K562 (cell line): ENCODE measurements around the gene ACOT13. TPM values are rescaled to one million over a fixed set of nuclear protein-coding genes. Genes with fewer than 3 reads are reported as not detected.
A peak's percentile ranks its signal among the peaks of the same experiment; 100 is the strongest.

Source experiments
- CHD1 ChIP-seq: fragments of 200-600 bp; sonication (generic); IDR thresholded peaks from one replicate; pipeline ENCODE4 v1.6.1; 2012; ENCODE audit warnings: mild to moderate bottlenecking, moderate library complexity, low read length, inconsistent platforms
- CHD4 ChIP-seq: fragments of 200-600 bp; sonication (generic); IDR thresholded peaks from 3 replicates; pipeline ENCODE4 v1.6.1; 2012; ENCODE audit warnings: low read depth, mild to moderate bottlenecking, mixed read lengths, low read length, inconsistent platforms; ENCODE audit not compliant: insufficient read depth, insufficient replicate concordance, poor library complexity, severe bottlenecking
- COPS2 ChIP-seq: fragments of 450-650 bp; conservative IDR thresholded peaks from 2 replicates; pipeline ENCODE4 v1.6.1; 2016; ENCODE audit warnings: mild to moderate bottlenecking, moderate library complexity
- GTF2E2 ChIP-seq: fragments of 200-800 bp; sonication (Bioruptor generic); IDR thresholded peaks from 2 replicates; pipeline ENCODE4 v1.6.1; 2016; ENCODE audit warnings: missing genetic modification characterization, missing compliant biosample characterization
- KDM2B ChIP-seq: fragments of 250-450 bp; sonication (Bioruptor Pico); IDR thresholded peaks from 2 replicates; pipeline ENCODE4 v1.8.0; 2021; ENCODE audit warnings: mild to moderate bottlenecking, moderate library complexity
- MTA3 ChIP-seq: fragments of 450-650 bp; formaldehyde crosslinking; IDR thresholded peaks from 2 replicates; pipeline ENCODE4 v1.6.1; 2017; ENCODE audit warnings: mild to moderate bottlenecking, borderline replicate concordance
- NFIX ChIP-seq: fragments of 250-450 bp; sonication (Bioruptor Pico); IDR thresholded peaks from 2 replicates; pipeline ENCODE4 v1.4.0; 2020; ENCODE audit warnings: low read depth, mild to moderate bottlenecking, moderate library complexity
- POLR2G ChIP-seq: fragments of 200-400 bp; formaldehyde crosslinking; IDR thresholded peaks from 2 replicates; pipeline ENCODE4 v1.6.1; 2017; ENCODE audit warnings: low read depth, mild to moderate bottlenecking, antibody characterized with exemption, low read length, moderate library complexity
- TRIM25 ChIP-seq: fragments of 450-650 bp; IDR thresholded peaks from 2 replicates; pipeline ENCODE4 v1.7.0; 2016; ENCODE audit warnings: borderline replicate concordance
- ZBTB33 ChIP-seq: sonication (generic); formaldehyde crosslinking; IDR thresholded peaks from 2 replicates; pipeline ENCODE4 v1.8.1; 2023; ENCODE audit warnings: mild to moderate bottlenecking, missing genetic modification reagents
- ZBTB7A ChIP-seq: IDR thresholded peaks from 2 replicates; pipeline ENCODE4 v1.6.1; 2011; ENCODE audit warnings: low read depth, mild to moderate bottlenecking, low read length, moderate library complexity, borderline replicate concordance; ENCODE audit not compliant: control insufficient read depth
- ZEB2 ChIP-seq: fragments of 450-650 bp; IDR thresholded peaks from 2 replicates; pipeline ENCODE4 v1.6.1; 2016
- ZNF133 ChIP-seq: fragments of 250-450 bp; sonication (Bioruptor Pico); IDR thresholded peaks from 2 replicates; pipeline ENCODE4 v1.4.0; 2020; ENCODE audit warnings: mild to moderate bottlenecking
- polyA plus RNA-seq, 8 experiments: library from polyadenylated mRNA; depleted of rRNA in 4 of 8; stranded (reverse) in 5 of 8; unstranded in 3 of 8; fragments of >200 nt; fragmentation: Nextera tagmentation in 2 of 8; fragmentation: Illumina TruSeq in 1 of 8; extraction: Ambion mirVana in 2 of 8; extraction: Trizol in 1 of 8; gene quantifications; 2 replicates each; pipeline versions ENCODE4 v1.2.1 to v1.2.3, GENCODE V29; 2011 to 2014; ENCODE audit warnings: inconsistent platforms in 1 of 8, missing spikeins in 1 of 8
- total RNA-seq, 7 experiments: library from RNA; depleted of rRNA in 6 of 7; stranded (reverse); fragments of >200 nt in 6 of 7; fragmentation: Illumina TruSeq in 2 of 7; extraction: Trizol in 2 of 7; gene quantifications; 2 replicates each; pipeline versions ENCODE4 v1.2.1 to v1.2.3, GENCODE V29; 2011 to 2021; ENCODE audit warnings: low replicate concordance in 1 of 7
- TF ChIP-seq, protein P1 (sequence below): fragments of 250-450 bp; sonication (Bioruptor Pico); IDR thresholded peaks from 2 replicates; pipeline ENCODE4 v1.4.0; 2020; ENCODE audit warnings: mild to moderate bottlenecking, moderate library complexity, borderline replicate concordance
- TF ChIP-seq, protein P2 (sequence below): fragments of 450-650 bp; conservative IDR thresholded peaks from 2 replicates; pipeline ENCODE4 v1.6.1; 2016; ENCODE audit warnings: missing genetic modification characterization, low read depth, mild to moderate bottlenecking, missing compliant biosample characterization, moderate library complexity
- TF ChIP-seq, protein P3 (sequence below): fragments of 450-650 bp; IDR thresholded peaks from 2 replicates; pipeline ENCODE4 v1.6.1; 2016; ENCODE audit warnings: mild to moderate bottlenecking

The ACOT13 gene
- total and polyA plus RNA-seq, 9 of the 15 experiments (the other 6 are each of a cell fraction or from before 2014, with no cell fraction given), result 14.1 to 129 (median 65.7) TPM

DNA sequence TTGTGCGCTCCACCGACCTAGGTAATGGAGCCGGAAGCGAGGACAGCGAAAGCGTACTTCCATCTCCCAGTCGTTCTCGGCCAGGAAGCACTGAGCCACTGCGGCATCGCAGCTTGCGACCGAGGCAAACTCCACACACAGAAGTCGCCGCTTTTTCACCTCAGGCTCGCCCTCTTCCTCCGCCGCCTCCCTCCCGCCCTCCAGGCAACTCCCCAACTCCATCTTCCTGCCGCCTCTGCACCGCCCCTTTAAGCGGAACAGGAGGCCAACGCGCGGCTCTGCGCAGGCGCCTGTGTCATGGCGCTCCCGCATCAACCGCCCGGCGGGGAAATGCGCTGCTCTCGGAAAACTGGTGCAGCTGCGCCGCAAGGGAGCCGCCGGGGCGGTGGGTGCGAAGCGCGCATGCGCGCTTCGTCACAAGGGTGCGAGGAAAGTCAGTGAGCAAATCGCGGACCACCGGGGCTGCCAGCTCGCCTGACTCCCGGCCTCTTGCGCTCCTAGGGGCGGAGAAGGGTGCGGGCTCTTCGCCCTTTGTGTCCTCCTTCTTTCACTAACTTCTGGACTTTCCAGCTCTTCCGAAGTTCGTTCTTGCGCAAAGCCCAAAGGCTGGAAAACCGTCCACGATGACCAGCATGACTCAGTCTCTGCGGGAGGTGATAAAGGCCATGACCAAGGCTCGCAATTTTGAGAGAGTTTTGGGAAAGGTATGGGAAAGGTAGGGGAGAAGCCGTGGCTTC, at the start of gene ACOT13, which contains the start of gene TDP2 (continued):
- TF ChIP-seq TRIM25 (0 out of 2 replicates have a peak, but pooled peaks have one; percentile 35), GTF2E2 (peak; percentile 69; the same call in 1 of the 2 replicates), KDM2B (CRISPR knock-in tag) (peak; percentile 77), CHD1 (peak; percentile 5), NFIX (CRISPR knock-in tag) (no peak), ZBTB33 (CRISPR knock-in tag) (no peak), COPS2 (no peak), ZBTB7A (peak; percentile 81; the same call in 1 of the 2 replicates), ZEB2 (peak; percentile 96), MTA3 (peak; percentile 61; the same call in 1 of the 2 replicates), CHD4 (no peak), POLR2G (peak; percentile 96), ZNF133 (CRISPR knock-in tag) (no peak)
- TF ChIP-seq, protein P1, sequence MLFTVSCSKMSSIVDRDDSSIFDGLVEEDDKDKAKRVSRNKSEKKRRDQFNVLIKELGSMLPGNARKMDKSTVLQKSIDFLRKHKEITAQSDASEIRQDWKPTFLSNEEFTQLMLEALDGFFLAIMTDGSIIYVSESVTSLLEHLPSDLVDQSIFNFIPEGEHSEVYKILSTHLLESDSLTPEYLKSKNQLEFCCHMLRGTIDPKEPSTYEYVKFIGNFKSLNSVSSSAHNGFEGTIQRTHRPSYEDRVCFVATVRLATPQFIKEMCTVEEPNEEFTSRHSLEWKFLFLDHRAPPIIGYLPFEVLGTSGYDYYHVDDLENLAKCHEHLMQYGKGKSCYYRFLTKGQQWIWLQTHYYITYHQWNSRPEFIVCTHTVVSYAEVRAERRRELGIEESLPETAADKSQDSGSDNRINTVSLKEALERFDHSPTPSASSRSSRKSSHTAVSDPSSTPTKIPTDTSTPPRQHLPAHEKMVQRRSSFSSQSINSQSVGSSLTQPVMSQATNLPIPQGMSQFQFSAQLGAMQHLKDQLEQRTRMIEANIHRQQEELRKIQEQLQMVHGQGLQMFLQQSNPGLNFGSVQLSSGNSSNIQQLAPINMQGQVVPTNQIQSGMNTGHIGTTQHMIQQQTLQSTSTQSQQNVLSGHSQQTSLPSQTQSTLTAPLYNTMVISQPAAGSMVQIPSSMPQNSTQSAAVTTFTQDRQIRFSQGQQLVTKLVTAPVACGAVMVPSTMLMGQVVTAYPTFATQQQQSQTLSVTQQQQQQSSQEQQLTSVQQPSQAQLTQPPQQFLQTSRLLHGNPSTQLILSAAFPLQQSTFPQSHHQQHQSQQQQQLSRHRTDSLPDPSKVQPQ (CRISPR knock-in tag), result no peak
- TF ChIP-seq, protein P2, sequence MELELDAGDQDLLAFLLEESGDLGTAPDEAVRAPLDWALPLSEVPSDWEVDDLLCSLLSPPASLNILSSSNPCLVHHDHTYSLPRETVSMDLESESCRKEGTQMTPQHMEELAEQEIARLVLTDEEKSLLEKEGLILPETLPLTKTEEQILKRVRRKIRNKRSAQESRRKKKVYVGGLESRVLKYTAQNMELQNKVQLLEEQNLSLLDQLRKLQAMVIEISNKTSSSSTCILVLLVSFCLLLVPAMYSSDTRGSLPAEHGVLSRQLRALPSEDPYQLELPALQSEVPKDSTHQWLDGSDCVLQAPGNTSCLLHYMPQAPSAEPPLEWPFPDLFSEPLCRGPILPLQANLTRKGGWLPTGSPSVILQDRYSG (tag), result no peak
- TF ChIP-seq, protein P3, sequence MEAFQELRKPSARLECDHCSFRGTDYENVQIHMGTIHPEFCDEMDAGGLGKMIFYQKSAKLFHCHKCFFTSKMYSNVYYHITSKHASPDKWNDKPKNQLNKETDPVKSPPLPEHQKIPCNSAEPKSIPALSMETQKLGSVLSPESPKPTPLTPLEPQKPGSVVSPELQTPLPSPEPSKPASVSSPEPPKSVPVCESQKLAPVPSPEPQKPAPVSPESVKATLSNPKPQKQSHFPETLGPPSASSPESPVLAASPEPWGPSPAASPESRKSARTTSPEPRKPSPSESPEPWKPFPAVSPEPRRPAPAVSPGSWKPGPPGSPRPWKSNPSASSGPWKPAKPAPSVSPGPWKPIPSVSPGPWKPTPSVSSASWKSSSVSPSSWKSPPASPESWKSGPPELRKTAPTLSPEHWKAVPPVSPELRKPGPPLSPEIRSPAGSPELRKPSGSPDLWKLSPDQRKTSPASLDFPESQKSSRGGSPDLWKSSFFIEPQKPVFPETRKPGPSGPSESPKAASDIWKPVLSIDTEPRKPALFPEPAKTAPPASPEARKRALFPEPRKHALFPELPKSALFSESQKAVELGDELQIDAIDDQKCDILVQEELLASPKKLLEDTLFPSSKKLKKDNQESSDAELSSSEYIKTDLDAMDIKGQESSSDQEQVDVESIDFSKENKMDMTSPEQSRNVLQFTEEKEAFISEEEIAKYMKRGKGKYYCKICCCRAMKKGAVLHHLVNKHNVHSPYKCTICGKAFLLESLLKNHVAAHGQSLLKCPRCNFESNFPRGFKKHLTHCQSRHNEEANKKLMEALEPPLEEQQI, result peak; percentile 56; the same call in 1 of the 2 replicates
